CD14-positive monocyte (primary cell): Measurements from ENCODE around the gene NIPBL. TPM values are rescaled to one million over a fixed set of nuclear protein-coding genes. Genes with fewer than 3 reads are reported as not detected.

Experiments
- DNase-seq, 3 donors: peaks; one replicate each; pipeline ENCODE4 v3.0.0-alpha.2; 2011 to 2022
- H2AFZ ChIP-seq: 2 replicates; pipeline ENCODE4 v1.6.0; 2012; ENCODE audit warnings: mild to moderate bottlenecking, low read depth, low read length, inconsistent platforms; ENCODE audit not compliant: insufficient read depth, poor library complexity, severe bottlenecking
- H3K27ac ChIP-seq, 2 donors: 1 replicate in 1 of 2; 2 replicates in 1 of 2; pipeline ENCODE4 v1.5.1; 2012 to 2013; ENCODE audit warnings: low read length in 2 of 2, control low read depth in 1 of 2, inconsistent platforms in 1 of 2, low read depth in 1 of 2, mild to moderate bottlenecking in 1 of 2
- H3K27me3 ChIP-seq, 2 donors: one replicate each; pipeline versions ENCODE4 v1.6.0 to v1.6.1; 2011 to 2013; ENCODE audit warnings: low read length in 2 of 2; ENCODE audit not compliant: control insufficient read depth in 2 of 2, insufficient read depth in 2 of 2
- H3K36me3 ChIP-seq, 2 donors: replicated peaks in 1 of 2; 1 replicate in 1 of 2; 2 replicates in 1 of 2; pipeline versions ENCODE4 v1.5.1 to v1.6.1; 2012 to 2013; ENCODE audit warnings: low read length in 2 of 2, control low read depth in 1 of 2, inconsistent platforms in 1 of 2, mild to moderate bottlenecking in 1 of 2; ENCODE audit not compliant: insufficient read depth in 2 of 2, control insufficient read depth in 1 of 2
- H3K4me1 ChIP-seq, 2 donors: 1 replicate in 1 of 2; 2 replicates in 1 of 2; pipeline versions ENCODE4 v1.5.1 to v1.6.1; 2012 to 2013; ENCODE audit warnings: low read length in 2 of 2, control low read depth in 1 of 2, inconsistent platforms in 1 of 2, mild to moderate bottlenecking in 1 of 2, moderate library complexity in 1 of 2; ENCODE audit not compliant: insufficient read depth in 2 of 2, control insufficient read depth in 1 of 2
- H3K4me2 ChIP-seq: replicated peaks from 2 replicates; pipeline ENCODE3; 2012; ENCODE audit warnings: low read length, moderate library complexity, mild to moderate bottlenecking; ENCODE audit not compliant: poor library complexity, severe bottlenecking; ENCODE audit errors: extremely low read depth
- H3K4me3 ChIP-seq, 3 experiments: fragments of 200-600 bp in 1 of 3; sonication (generic) in 1 of 3; replicated peaks in 1 of 3; 1 replicate in 2 of 3; 2 replicates in 1 of 3; pipeline ENCODE4 v1.5.1; 2011 to 2013; ENCODE audit warnings: low read length in 3 of 3, mild to moderate bottlenecking in 3 of 3, control low read depth in 2 of 3, low read depth in 2 of 3, inconsistent platforms in 1 of 3, moderate library complexity in 1 of 3
- H3K79me2 ChIP-seq: 2 replicates; pipeline ENCODE4 v1.6.0; 2012; ENCODE audit warnings: mild to moderate bottlenecking, control low read depth, inconsistent platforms, low read length, moderate library complexity; ENCODE audit not compliant: insufficient read depth
- H3K9ac ChIP-seq: 2 replicates; pipeline ENCODE4 v1.6.0; 2017; ENCODE audit warnings: low read length, mild to moderate bottlenecking; ENCODE audit not compliant: insufficient read depth, poor library complexity, severe bottlenecking
- H3K9me3 ChIP-seq, 2 donors: replicated peaks in 1 of 2; 1 replicate in 1 of 2; 2 replicates in 1 of 2; pipeline versions ENCODE4 v1.5.1 to v1.6.1; 2012 to 2013; ENCODE audit warnings: low read length in 2 of 2, control low read depth in 1 of 2; ENCODE audit not compliant: control insufficient read depth in 1 of 2, insufficient read depth in 1 of 2
- H4K20me1 ChIP-seq: 2 replicates; pipeline ENCODE4 v1.6.0; 2012; ENCODE audit warnings: mild to moderate bottlenecking, low read length, control low read depth, moderate library complexity; ENCODE audit not compliant: insufficient read depth
- H3K27ac Mint-ChIP-seq, 7 donors: one replicate each; pipeline ENCODE4 v1.8.0; 2020; ENCODE audit warnings: mild to moderate bottlenecking in 7 of 7, mixed read lengths in 7 of 7, moderate library complexity in 6 of 7, inconsistent platforms in 2 of 7
- H3K27me3 Mint-ChIP-seq, 3 donors: one replicate each; pipeline ENCODE4 v1.8.0; 2021 to 2022; ENCODE audit warnings: low read depth in 3 of 3, mild to moderate bottlenecking in 3 of 3, mixed read lengths in 3 of 3, moderate library complexity in 3 of 3, inconsistent platforms in 1 of 3
- H3K36me3 Mint-ChIP-seq, 2 donors: one replicate each; pipeline ENCODE4 v1.8.0; 2020; ENCODE audit warnings: mixed read lengths in 2 of 2, inconsistent platforms in 1 of 2, mild to moderate bottlenecking in 1 of 2
- H3K4me1 Mint-ChIP-seq: one replicate; pipeline ENCODE4 v1.8.0; 2020; ENCODE audit warnings: mild to moderate bottlenecking, mixed read lengths
- H3K4me3 Mint-ChIP-seq, 2 donors: one replicate each; pipeline ENCODE4 v1.8.0; 2020; ENCODE audit warnings: mild to moderate bottlenecking in 2 of 2, mixed read lengths in 2 of 2, moderate library complexity in 1 of 2
- H3K9me3 Mint-ChIP-seq, 7 donors: one replicate each; pipeline ENCODE4 v1.8.0; 2020 to 2022; ENCODE audit warnings: mixed read lengths in 7 of 7, mild to moderate bottlenecking in 6 of 7, moderate library complexity in 6 of 7, inconsistent platforms in 2 of 7
- WGBS: methylation state at CpG from one replicate; pipeline ENCODE4 v1.1.5; 2013; ENCODE audit warnings: missing lambda C conversion rate; ENCODE audit not compliant: insufficient coverage; 5-methylcytosine and 5-hydroxymethylcytosine counted together
- intact Hi-C, 2 donors: fragments of 100-400 bp; cut with micrococcal nuclease; formaldehyde crosslinking; loops; one replicate each; pipeline versions ENCODE4 v1.15.0 to v1.15.1; 2023
- polyA plus RNA-seq, 3 donors: library from polyadenylated mRNA; depleted of rRNA in 1 of 3; unstranded in 2 of 3; stranded (reverse) in 1 of 3; fragments of 300-500 nt in 2 of 3; fragments of >200 nt in 1 of 3; fragmentation: Illumina TruSeq in 2 of 3; gene quantifications; 1 replicate in 2 of 3; 2 replicates in 1 of 3; pipeline ENCODE4 v1.2.3, GENCODE V29; 2012 to 2021
- TF ChIP-seq, protein P1 (sequence below): fragments of 200-600 bp; IDR thresholded peaks from one replicate; pipeline ENCODE4 v1.8.0; 2022; ENCODE audit warnings: antibody characterized with exemption, mild to moderate bottlenecking

NIPBL gene
- polyA plus RNA-seq, 3 donors = 6.6 to 36.0 (median 16.2) TPM

DNA sequence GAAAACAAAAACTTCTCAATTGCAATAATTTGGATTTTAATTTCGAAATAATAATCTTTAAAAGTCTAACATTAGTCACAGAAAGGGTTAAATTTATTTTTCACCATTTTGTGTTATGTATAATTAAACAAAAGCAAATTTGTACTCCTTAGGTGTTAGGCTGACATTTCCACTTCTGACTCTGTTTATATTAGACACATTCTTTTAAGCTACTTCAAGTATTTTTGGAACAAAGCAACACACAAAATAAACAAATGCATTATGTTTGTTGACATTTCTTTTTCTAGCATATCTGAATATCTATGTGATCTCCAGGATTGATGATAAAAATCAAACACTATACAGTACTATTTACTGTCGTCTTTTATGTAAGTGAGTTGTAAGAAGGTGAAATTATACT lies 44.3 kb upstream of the NIPBL start:
- DNase-seq = no peak
- H3K27me3 Mint-ChIP-seq = peaks cover 0 to 4% (median 2%) of the 10 kb centered on the region in 3 donors
- no peaks in the 10 kb centered on the region for H3K27me3 ChIP-seq
- H3K27ac Mint-ChIP-seq = no peak overlapping the region
- H3K79me2 ChIP-seq = no peaks in the 10 kb centered on the region
- H3K4me3 ChIP-seq = no peak overlapping the region
- H3K9ac ChIP-seq = no peak overlapping the region
- no peak overlapping the region for H2AFZ ChIP-seq
- peaks cover 11 to 14% of the 10 kb centered on the region in 2 donors for H3K4me1 ChIP-seq
- TF ChIP-seq, protein P1, sequence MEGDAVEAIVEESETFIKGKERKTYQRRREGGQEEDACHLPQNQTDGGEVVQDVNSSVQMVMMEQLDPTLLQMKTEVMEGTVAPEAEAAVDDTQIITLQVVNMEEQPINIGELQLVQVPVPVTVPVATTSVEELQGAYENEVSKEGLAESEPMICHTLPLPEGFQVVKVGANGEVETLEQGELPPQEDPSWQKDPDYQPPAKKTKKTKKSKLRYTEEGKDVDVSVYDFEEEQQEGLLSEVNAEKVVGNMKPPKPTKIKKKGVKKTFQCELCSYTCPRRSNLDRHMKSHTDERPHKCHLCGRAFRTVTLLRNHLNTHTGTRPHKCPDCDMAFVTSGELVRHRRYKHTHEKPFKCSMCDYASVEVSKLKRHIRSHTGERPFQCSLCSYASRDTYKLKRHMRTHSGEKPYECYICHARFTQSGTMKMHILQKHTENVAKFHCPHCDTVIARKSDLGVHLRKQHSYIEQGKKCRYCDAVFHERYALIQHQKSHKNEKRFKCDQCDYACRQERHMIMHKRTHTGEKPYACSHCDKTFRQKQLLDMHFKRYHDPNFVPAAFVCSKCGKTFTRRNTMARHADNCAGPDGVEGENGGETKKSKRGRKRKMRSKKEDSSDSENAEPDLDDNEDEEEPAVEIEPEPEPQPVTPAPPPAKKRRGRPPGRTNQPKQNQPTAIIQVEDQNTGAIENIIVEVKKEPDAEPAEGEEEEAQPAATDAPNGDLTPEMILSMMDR = no peak
- no peaks in the 10 kb centered on the region for H3K9me3 ChIP-seq
- H3K36me3 Mint-ChIP-seq = no peaks in the 10 kb centered on the region
- no peak overlapping the region for H3K4me2 ChIP-seq
- no peak overlapping the region for H3K4me3 Mint-ChIP-seq
- no peaks in the 10 kb centered on the region for H4K20me1 ChIP-seq
- peaks cover 9% of the 10 kb centered on the region for H3K4me1 Mint-ChIP-seq
- no peaks in the 10 kb centered on the region for H3K9me3 Mint-ChIP-seq
- H3K36me3 ChIP-seq = no peaks in the 10 kb centered on the region
- WGBS = no CpG with 5 or more reads among the region's 2 CpGs
- H3K27ac ChIP-seq = no peak overlapping the region
- intact Hi-C loops = no loop called here

DNA sequence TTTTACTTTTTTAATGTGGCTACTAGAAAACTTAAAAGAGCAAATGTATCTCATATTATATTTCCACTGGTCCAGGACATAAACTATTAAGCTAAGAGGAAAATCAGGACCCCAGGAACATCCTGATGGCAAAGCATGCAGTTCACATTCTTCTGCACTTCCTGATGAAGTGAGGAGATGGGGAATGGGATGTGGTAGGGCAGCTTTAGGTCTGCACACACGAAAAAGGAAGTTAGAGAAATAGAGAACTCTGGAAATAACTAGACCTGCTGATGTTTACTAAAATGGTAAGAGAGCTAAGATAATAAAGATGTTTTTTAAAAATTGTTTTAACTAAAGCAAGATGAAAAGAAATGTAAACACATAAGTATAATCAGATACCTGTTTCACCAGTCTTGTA lies 39.7 kb upstream of the NIPBL start:
- H2AFZ ChIP-seq = no peak overlapping the region
- H3K27ac ChIP-seq = peak overlapping the region in 1 of 2 donors; percentile 26
- Mint-ChIP-seq H3K27me3 (peaks cover 0 to 4% (median 2%) of the 10 kb centered on the region in 3 donors), H3K27ac (peak overlapping the region in 4 of 7 donors; percentile 12 to 82 (median 63)), H3K4me1 (peaks cover 53% of the 10 kb centered on the region), H3K4me3 (no peak overlapping the region), H3K9me3 (no peaks in the 10 kb centered on the region), H3K36me3 (peaks cover 0 to 2% of the 10 kb centered on the region in 2 donors)
- H3K4me2 ChIP-seq = peak overlapping the region; percentile 29
- no peaks in the 10 kb centered on the region for H3K9me3 ChIP-seq
- TF ChIP-seq, protein P1 = no peak
- DNase-seq = peak; percentile 12 to 50 (median 48)
- intact Hi-C loops = no loop called here
- H4K20me1 ChIP-seq = no peaks in the 10 kb centered on the region
- H3K4me3 ChIP-seq = peak overlapping the region in 1 of 3 experiments; percentile 15
- H3K4me1 ChIP-seq = peaks cover 53 to 59% of the 10 kb centered on the region in 2 donors
- WGBS = 0% methylated on average over 1 of the region's 1 CpG
- H3K79me2 ChIP-seq = no peaks in the 10 kb centered on the region
- H3K9ac ChIP-seq = no peak overlapping the region
- no peaks in the 10 kb centered on the region for H3K36me3 ChIP-seq
- no peaks in the 10 kb centered on the region for H3K27me3 ChIP-seq
